Measurements from ENCODE around the gene BBX. TPM values are rescaled to one million over a fixed set of nuclear protein-coding genes. Genes with fewer than 3 reads are reported as not detected.

Gene BBX
- total RNA-seq, 4 donors from 2014 or later: 24.2 to 68.7 (median 38.0) TPM

DNA sequence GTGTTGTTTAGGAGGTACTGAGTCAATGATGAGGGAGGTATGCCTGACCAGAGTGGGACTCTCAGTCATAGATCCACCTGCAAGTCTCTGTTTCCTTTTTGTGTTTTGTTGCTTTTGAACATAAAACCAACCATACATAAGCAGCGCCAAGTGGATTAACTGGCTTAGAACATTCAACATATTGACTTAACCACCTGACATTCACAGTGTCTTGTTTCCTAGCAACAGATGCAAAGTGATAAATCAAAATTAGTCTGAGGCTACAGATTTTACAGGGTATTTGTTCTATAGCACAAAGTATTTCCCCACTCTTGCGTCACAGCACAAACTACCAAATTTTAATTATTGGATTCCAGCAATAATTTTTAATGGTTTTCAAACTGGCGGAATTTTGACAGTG is 283.8 kb downstream of the BBX start:
- Histone ChIP-seq H3K36me3 (peaks cover 68% of the 10 kb centered on the region), H3K4me3 (no peak overlapping the region), H3K27me3 (no peaks in the 10 kb centered on the region), H3K9me3 (no peaks in the 10 kb centered on the region), H3K4me1 (no peaks in the 10 kb centered on the region), H3K27ac (no peak overlapping the region)
- DNase-seq (ENCODE audit: low spot score in 2 of 2): no peak
- TF ChIP-seq EP300 (IDR thresholded peaks at IDR 0.05) (no peak), POLR2AphosphoS5 (IDR thresholded peaks at IDR 0.05) (no peak), POLR2A (IDR thresholded peaks at IDR 0.05) (no peak)
- TF ChIP-seq, protein P1, sequence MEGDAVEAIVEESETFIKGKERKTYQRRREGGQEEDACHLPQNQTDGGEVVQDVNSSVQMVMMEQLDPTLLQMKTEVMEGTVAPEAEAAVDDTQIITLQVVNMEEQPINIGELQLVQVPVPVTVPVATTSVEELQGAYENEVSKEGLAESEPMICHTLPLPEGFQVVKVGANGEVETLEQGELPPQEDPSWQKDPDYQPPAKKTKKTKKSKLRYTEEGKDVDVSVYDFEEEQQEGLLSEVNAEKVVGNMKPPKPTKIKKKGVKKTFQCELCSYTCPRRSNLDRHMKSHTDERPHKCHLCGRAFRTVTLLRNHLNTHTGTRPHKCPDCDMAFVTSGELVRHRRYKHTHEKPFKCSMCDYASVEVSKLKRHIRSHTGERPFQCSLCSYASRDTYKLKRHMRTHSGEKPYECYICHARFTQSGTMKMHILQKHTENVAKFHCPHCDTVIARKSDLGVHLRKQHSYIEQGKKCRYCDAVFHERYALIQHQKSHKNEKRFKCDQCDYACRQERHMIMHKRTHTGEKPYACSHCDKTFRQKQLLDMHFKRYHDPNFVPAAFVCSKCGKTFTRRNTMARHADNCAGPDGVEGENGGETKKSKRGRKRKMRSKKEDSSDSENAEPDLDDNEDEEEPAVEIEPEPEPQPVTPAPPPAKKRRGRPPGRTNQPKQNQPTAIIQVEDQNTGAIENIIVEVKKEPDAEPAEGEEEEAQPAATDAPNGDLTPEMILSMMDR (IDR thresholded peaks at IDR 0.05): no peak
- 96% methylated on average over 3 of the region's 3 CpGs for WGBS

- H3K4me3 ChIP-seq: no peak overlapping the region
- 89% methylated on average over 8 of the region's 8 CpGs for whole genome bisulfite sequencing
- TF ChIP-seq, protein P1 (IDR thresholded peaks at IDR 0.05): no peak
- no peak for TF ChIP-seq POLR2A (IDR thresholded peaks at IDR 0.05)
- TF ChIP-seq POLR2AphosphoS5 (IDR thresholded peaks at IDR 0.05): no peak
- TF ChIP-seq EP300 (IDR thresholded peaks at IDR 0.05): no peak
- no peaks in the 10 kb centered on the region for H3K9me3 ChIP-seq
- H3K27me3 ChIP-seq: no peaks in the 10 kb centered on the region
- no peak for DNase-seq (ENCODE audit: low spot score in 2 of 2)
- peaks cover 29% of the 10 kb centered on the region for H3K36me3 ChIP-seq
- no peaks in the 10 kb centered on the region for H3K4me1 ChIP-seq
- no peak overlapping the region for H3K27ac ChIP-seq
Measured at GRCh38 chr3:107810171-107811071, 287.7 kb downstream of the BBX start.

GRCh38 chr3:107813026-107813425 is 290.3 kb downstream of the BBX start:
- no peak overlapping the region for H3K27ac ChIP-seq
- DNase-seq (ENCODE audit: low spot score in 2 of 2): no peak
- peaks cover 4% of the 10 kb centered on the region for H3K36me3 ChIP-seq
- TF ChIP-seq, protein P1 (IDR thresholded peaks at IDR 0.05): no peak
- TF ChIP-seq POLR2A (IDR thresholded peaks at IDR 0.05) (no peak), POLR2AphosphoS5 (IDR thresholded peaks at IDR 0.05) (no peak), EP300 (IDR thresholded peaks at IDR 0.05) (no peak)
- no peaks in the 10 kb centered on the region for H3K9me3 ChIP-seq
- no peaks in the 10 kb centered on the region for H3K4me1 ChIP-seq
- no peaks in the 10 kb centered on the region for H3K27me3 ChIP-seq
- H3K4me3 ChIP-seq: no peak overlapping the region
- WGBS: 79% methylated on average over 1 of the region's 1 CpG

DNA sequence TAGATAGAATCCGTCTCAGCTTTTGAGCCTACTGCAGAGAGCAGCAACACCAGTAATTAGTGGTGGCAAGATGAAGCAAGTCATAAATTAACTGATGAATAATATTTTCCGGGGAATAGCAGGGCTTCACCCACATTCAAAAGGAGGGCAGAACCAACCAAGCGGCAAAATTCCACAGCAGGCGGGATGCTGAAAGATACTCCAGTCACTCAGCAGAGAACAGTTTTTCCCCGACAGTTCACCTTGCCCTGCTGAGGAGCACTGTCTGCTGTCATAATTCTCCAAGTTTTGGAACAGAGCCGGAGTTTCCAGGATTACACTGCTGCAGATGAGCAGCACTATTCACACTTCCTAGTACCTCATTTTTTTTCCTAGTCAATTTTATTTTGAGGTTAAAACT is 293.3 kb downstream of the BBX start:
- Histone ChIP-seq H3K36me3 (no peaks in the 10 kb centered on the region), H3K9me3 (no peaks in the 10 kb centered on the region), H3K4me1 (no peaks in the 10 kb centered on the region), H3K4me3 (no peak overlapping the region), H3K27me3 (peaks cover 7% of the 10 kb centered on the region), H3K27ac (no peak overlapping the region)
- no peak for DNase-seq (ENCODE audit: low spot score in 2 of 2)
- 46% methylated on average over 6 of the region's 6 CpGs for WGBS
- TF ChIP-seq, protein P1 (IDR thresholded peaks at IDR 0.05): no peak
- TF ChIP-seq POLR2A (IDR thresholded peaks at IDR 0.05) (no peak), EP300 (IDR thresholded peaks at IDR 0.05) (no peak), POLR2AphosphoS5 (IDR thresholded peaks at IDR 0.05) (no peak)

GRCh38 chr3:107817076-107817475 is 294.3 kb downstream of the BBX start:
- Histone ChIP-seq H3K27ac (no peak overlapping the region), H3K27me3 (peaks cover 7% of the 10 kb centered on the region), H3K4me1 (no peaks in the 10 kb centered on the region), H3K4me3 (no peak overlapping the region), H3K9me3 (no peaks in the 10 kb centered on the region), H3K36me3 (no peaks in the 10 kb centered on the region)
- DNase-seq (ENCODE audit: low spot score in 2 of 2): no peak
- TF ChIP-seq EP300 (IDR thresholded peaks at IDR 0.05): no peak
- TF ChIP-seq, protein P1 (IDR thresholded peaks at IDR 0.05): no peak
- no peak for TF ChIP-seq POLR2AphosphoS5 (IDR thresholded peaks at IDR 0.05)
- no peak for TF ChIP-seq POLR2A (IDR thresholded peaks at IDR 0.05)
